22Rv1 (cell line): ENCODE results near the gene SFT2D1.
A peak's percentile ranks its signal among the peaks of the same experiment; 100 is the strongest.
"Not testable (repeated sequence)": the region's sequence is repeated elsewhere in the genome, so short reads cannot be mapped to it uniquely, and the experiment has no call there.

ENCODE experiments used
- H3K27ac ChIP-seq: fragments of 450-650 bp; 2 replicates; pipeline ENCODE4 v1.5.1; 2017
- ZFX ChIP-seq: fragments of 450-650 bp; IDR thresholded peaks from 2 replicates; pipeline ENCODE4 v1.6.1; 2017; ENCODE audit warnings: antibody characterized with exemption, borderline replicate concordance
- TF ChIP-seq, protein P1 (sequence below): fragments of 450-650 bp; IDR thresholded peaks from 2 replicates; pipeline ENCODE4 v1.5.1; 2017; ENCODE audit warnings: mild to moderate bottlenecking

The SFT2D1 gene

DNA sequence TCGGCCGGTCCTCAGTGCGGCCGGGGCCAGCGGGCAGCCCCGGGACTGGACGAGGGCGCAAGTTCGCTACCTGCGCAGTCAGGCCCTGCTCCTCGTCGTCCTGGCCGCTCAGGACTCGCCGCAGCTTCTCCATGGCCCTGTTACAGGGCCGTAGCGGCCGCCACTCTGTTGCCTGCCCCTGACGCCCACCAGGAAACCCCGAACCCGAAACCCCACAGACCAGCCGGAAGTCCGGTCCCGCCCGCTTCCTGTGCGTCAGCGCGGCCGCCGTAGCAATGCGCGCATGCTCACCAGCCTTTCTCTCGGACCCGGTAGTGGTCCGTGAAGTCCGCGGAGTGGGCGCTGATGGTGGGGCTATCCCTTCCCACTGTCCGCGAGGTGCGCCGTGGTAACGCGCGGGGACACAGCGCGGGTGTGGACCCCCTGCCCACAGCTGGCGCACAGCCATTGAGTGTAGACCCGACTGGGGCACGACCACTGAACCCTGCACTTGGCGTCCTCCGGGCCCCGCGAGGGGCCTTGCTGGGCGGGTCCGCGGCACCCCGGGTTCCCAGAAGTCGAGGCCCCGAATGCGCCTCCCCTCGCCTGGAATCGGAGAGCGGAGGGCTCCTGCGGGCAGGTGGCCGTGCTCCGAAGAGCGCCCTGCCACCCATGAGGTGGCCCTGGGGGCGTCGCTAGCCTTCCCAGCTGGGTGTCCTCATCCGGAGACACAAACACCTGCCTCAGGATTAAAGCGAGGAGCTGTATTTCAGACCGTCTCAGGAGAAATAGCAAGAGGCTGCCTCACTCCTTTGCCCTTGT lies at the start of gene SFT2D1:
SFT2D1 (minus strand) TSS at position 197 of the 801 bp plus-strand sequence; CDS start at position 133, 64 bp downstream.
- H3K27ac ChIP-seq: peak within 1 kb of the TSS; percentile 37
- TF ChIP-seq, protein P1, sequence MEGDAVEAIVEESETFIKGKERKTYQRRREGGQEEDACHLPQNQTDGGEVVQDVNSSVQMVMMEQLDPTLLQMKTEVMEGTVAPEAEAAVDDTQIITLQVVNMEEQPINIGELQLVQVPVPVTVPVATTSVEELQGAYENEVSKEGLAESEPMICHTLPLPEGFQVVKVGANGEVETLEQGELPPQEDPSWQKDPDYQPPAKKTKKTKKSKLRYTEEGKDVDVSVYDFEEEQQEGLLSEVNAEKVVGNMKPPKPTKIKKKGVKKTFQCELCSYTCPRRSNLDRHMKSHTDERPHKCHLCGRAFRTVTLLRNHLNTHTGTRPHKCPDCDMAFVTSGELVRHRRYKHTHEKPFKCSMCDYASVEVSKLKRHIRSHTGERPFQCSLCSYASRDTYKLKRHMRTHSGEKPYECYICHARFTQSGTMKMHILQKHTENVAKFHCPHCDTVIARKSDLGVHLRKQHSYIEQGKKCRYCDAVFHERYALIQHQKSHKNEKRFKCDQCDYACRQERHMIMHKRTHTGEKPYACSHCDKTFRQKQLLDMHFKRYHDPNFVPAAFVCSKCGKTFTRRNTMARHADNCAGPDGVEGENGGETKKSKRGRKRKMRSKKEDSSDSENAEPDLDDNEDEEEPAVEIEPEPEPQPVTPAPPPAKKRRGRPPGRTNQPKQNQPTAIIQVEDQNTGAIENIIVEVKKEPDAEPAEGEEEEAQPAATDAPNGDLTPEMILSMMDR: no peak
- no peak for TF ChIP-seq ZFX

DNA sequence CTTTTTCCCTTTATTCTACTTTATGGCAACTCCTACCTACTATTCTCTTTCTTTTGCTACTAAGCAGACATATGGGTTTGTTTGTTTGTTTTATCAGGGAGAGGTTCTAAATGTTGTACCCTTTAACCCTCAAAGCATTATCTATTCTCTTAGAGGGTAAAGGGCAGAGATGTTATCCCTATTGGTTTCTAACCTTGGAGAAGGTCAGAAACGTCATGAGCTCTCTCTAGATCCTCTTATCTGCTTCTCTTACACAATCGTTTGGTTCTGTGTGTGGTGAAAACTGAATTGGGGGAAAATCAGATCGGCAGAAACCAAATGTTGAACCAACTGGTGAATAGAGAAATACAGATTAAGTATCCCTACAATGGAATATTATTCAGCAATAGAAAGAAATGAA lies 46.8 kb upstream of the SFT2D1 start:
- H3K27ac ChIP-seq: no peak overlapping the region

DNA sequence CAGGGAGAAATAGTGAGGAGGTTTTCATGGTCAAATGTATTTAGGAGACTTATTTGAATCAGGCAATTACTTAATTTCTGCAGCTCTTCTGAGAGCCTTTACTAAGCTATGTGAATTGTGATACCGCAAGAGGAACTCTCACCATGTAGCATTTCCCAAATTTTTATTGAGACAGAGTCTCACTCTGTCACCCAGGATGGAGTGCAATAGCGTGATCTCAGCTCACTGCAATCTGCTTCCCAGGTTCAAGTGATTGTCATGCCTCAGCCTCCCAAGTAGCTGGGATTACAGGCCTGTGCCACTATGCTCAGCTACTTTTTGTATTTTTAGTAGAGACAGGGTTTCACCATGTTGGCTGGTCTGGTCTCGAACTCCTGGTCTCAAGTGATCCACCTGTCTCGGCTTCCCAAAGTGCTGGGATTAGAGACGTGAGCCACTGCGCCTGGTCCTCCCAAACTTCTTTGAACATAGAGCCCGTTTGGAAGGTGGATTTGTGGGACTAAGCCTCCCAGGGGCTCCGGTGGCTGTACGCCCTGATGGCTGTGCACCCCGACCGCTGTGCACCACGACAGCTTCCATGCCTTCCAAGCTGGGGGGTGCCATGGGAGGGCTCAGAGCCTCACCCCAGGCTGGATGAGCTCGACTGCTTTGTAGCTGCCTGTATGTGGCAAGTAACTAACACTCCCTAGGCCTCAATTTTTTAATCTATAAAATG lies 46.1 kb upstream of the SFT2D1 start:
- no peak for TF ChIP-seq ZFX
- TF ChIP-seq, protein P1: no peak
- H3K27ac ChIP-seq: no peak overlapping the region

More for the DNA sequence above, 46.8 kb upstream of the SFT2D1 start:
- TF ChIP-seq, protein P1: no peak
- TF ChIP-seq ZFX: no peak

GRCh38 chr6:166387642-166388289 lies 45.4 kb upstream of the SFT2D1 start:
- TF ChIP-seq, protein P1: no peak
- TF ChIP-seq ZFX: no peak
- H3K27ac ChIP-seq: no peak overlapping the region

- H3K27ac ChIP-seq: not testable (repeated sequence)
Measured at GRCh38 chr6:166387098-166387497, 44.8 kb upstream of the SFT2D1 start.

GRCh38 chr6:166386111-166386510 lies 43.8 kb upstream of the SFT2D1 start:
- TF ChIP-seq, protein P1: no peak
- no peak for TF ChIP-seq ZFX
- no peak overlapping the region for H3K27ac ChIP-seq

DNA sequence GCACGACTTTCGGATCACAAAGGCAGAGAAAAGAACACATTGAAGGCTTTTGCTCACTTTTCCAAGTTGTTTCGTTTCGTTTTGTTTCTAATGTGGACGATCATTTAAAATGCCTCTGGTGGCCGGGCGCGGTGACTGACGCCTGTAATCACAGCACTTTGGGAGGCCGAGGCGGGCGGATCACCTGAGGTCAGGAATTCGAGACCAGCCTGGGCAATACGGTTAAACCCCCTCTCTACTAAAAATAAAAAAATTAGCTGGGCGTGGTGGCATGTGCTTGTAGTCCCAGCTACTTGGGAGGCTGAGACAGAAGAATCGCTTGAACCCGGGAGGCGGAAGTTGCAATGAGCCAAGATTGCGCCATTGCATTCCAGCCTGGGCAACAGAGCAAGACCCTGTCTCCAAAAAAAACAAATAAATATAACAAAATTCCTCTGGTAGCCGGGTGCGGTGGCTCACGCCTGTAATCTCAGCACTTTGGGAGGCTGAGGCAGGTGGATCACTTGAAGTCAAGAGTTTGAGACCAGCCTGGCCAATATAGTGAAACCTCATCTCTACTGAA lies 41.5 kb upstream of the SFT2D1 start:
- peak overlapping the region; percentile 83 for H3K27ac ChIP-seq
